Transverse colon (tissue), 4 donors: ENCODE results near the gene BCAS1.

Experiments used
- POLR2A ChIP-seq: fragments of 450-650 bp; IDR thresholded peaks from one replicate; pipeline ENCODE4 v1.6.1; 2016; ENCODE audit warnings: antibody characterized with exemption, mild to moderate bottlenecking, moderate library complexity
- POLR2AphosphoS5 ChIP-seq, 3 donors: sonication (generic); formaldehyde crosslinking; IDR thresholded peaks; one replicate each; pipeline ENCODE4 v1.6.1; 2016; ENCODE audit warnings: antibody characterized with exemption in 3 of 3
- TF ChIP-seq, protein P1 (sequence below), 5 experiments: fragments of 200-600 bp in 3 of 5; fragments of 450-650 bp in 2 of 5; sonication (generic) in 3 of 5; IDR thresholded peaks; 1 replicate in 2 of 5; 2 replicates in 3 of 5; pipeline ENCODE4 v1.5.1; 2016 to 2017; ENCODE audit warnings: antibody characterized with exemption in 5 of 5, inconsistent platforms in 3 of 5, mild to moderate bottlenecking in 2 of 5, moderate library complexity in 1 of 5

DNA sequence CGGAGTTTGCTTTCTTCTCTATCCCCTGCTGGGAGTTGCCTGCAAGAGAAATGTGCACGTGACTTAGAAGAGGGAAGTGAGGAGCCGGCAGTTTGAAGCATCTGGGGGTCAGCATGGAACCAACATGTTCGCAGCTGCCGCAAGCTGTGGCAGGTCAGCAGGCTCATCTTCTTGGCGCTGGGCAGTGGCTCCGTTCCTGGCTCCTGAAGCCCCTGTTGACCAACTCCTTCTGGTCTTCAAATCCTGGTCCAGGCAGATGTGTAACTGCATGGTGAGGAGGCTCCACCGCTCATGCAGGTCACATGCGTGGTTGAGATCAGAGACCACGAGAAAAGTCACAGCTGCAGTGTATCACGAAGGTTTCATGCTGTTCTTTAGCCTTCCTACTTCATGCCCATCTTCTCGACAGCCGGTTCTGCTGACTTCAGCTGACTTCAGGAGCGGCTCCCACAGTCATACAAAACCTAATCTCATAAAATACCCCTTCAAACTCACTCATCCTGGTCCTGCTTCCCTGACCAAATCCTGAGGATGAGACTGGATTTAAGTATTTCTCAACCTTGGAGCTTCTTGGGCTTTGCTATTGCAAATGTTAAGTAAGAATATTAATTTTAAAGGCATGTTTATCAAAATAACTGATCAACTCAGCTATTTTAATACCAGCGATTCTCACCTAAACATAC lies 44.9 kb upstream of the BCAS1 start:
- TF ChIP-seq, protein P1, sequence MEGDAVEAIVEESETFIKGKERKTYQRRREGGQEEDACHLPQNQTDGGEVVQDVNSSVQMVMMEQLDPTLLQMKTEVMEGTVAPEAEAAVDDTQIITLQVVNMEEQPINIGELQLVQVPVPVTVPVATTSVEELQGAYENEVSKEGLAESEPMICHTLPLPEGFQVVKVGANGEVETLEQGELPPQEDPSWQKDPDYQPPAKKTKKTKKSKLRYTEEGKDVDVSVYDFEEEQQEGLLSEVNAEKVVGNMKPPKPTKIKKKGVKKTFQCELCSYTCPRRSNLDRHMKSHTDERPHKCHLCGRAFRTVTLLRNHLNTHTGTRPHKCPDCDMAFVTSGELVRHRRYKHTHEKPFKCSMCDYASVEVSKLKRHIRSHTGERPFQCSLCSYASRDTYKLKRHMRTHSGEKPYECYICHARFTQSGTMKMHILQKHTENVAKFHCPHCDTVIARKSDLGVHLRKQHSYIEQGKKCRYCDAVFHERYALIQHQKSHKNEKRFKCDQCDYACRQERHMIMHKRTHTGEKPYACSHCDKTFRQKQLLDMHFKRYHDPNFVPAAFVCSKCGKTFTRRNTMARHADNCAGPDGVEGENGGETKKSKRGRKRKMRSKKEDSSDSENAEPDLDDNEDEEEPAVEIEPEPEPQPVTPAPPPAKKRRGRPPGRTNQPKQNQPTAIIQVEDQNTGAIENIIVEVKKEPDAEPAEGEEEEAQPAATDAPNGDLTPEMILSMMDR (IDR thresholded peaks at IDR 0.05): no peak
- TF ChIP-seq POLR2AphosphoS5 (IDR thresholded peaks at IDR 0.05) (peak in 1 of 3 donors; percentile 9), POLR2A (no peak)
